ENCODE data around the gene GABRD.

Gene GABRD

GRCh38 chr1:2018217-2019171 lies 651 bp upstream of the GABRD start:
- DNase-seq, result no peak

GRCh38 chr1:2019571-2020309 lies 595 bp downstream of the GABRD start:
- no peak for DNase-seq

- DNase-seq, result no peak
Measured at GRCh38 chr1:2020310-2020655, 1.1 kb downstream of the GABRD start.

GRCh38 chr1:2021550-2021949 lies 2.4 kb downstream of the GABRD start:
- DNase-seq, result no peak

GRCh38 chr1:2022063-2022770 lies 3.1 kb downstream of the GABRD start:
- DNase-seq, result no peak

- no peak for DNase-seq
Measured at GRCh38 chr1:2023187-2023586, 4.0 kb downstream of the GABRD start.

- DNase-seq, result no peak
Measured at GRCh38 chr1:2024451-2024850, 5.3 kb downstream of the GABRD start.

GRCh38 chr1:2024887-2025286 lies 5.7 kb downstream of the GABRD start:
- no peak for DNase-seq

- no peak for DNase-seq
Measured at GRCh38 chr1:2025491-2025981, 6.4 kb downstream of the GABRD start.

GRCh38 chr1:2027961-2028583 lies 8.9 kb downstream of the GABRD start:
- DNase-seq, result no peak

- no peak for DNase-seq
Measured at GRCh38 chr1:2028870-2029560, 9.9 kb downstream of the GABRD start.

- no peak for DNase-seq
Measured at GRCh38 chr1:2029561-2029960, 10.4 kb downstream of the GABRD start.

- DNase-seq, result no peak
Measured at GRCh38 chr1:2030076-2030871, 11.1 kb downstream of the GABRD start.

- no peak for DNase-seq
Measured at GRCh38 chr1:2031546-2032540, 12.7 kb downstream of the GABRD start.

GRCh38 chr1:2032737-2033136 lies 13.6 kb downstream of the GABRD start:
- DNase-seq, result no peak

GRCh38 chr1:2033165-2033564 lies 14.0 kb downstream of the GABRD start:
- DNase-seq, result no peak

- no peak for DNase-seq
Measured at GRCh38 chr1:2036287-2036686, 17.1 kb downstream of the GABRD start.

- DNase-seq, result no peak
Measured at GRCh38 chr1:2037314-2037979, 18.3 kb downstream of the GABRD start.

- DNase-seq, result no peak
Measured at GRCh38 chr1:2038229-2038628, 19.1 kb downstream of the GABRD start.

GRCh38 chr1:2039251-2039650 lies 20.1 kb downstream of the GABRD start:
- DNase-seq, result no peak
